DND-41 (cell line): Measurements from ENCODE around the gene CADM2.
"Not testable (repeated sequence)": the region's sequence is repeated elsewhere in the genome, so short reads cannot be mapped to it uniquely, and the experiment has no call there.

Experiments
- EZH2 ChIP-seq: IDR thresholded peaks from 3 replicates; pipeline ENCODE4 v1.6.1; 2012; ENCODE audit warnings: borderline replicate concordance, low read depth, mild to moderate bottlenecking, moderate library complexity, low read length, inconsistent platforms; ENCODE audit not compliant: severe bottlenecking
- TF ChIP-seq, protein P1 (sequence below): IDR thresholded peaks from 2 replicates; pipeline ENCODE4 v1.5.1; 2012; ENCODE audit warnings: borderline replicate concordance, low read length, moderate library complexity, mild to moderate bottlenecking; ENCODE audit not compliant: poor library complexity, severe bottlenecking; ENCODE audit errors: extremely low read depth

DNA sequence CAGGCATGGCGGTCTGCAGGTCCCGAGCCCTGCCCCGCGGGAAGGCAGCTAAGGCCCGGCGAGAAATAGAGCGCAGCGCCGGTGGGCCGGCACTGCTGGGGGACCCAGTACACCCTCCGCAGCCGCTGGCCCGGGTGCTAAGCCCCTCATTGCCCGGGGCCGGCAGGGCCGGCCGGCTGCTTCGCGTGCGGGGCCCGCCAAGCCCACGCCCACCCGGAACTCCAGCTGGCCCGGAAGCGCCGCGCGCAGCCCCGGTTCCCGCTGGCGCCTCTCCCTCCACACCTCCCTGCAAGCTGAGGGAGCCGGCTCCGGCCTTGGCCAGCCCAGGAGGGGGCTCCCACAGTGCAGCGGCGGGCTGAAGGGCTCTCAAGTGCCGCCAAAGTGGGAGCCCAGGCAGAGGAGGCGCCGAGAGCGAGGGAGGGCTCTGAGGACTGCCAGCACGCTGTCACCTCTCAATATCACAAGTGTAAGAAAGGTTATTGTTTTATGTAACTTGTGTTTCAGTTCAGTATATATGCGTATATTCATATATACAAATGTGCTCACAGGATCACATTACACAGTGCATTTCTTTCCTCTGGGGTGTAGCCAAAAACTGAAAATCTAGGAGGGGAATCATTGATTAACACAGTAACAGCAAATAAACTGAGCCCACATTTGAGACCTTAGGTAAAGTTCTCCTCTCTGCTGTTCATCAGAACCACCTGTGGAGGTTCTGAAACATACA, 546.2 kb downstream of the CADM2 start:
- TF ChIP-seq, protein P1, sequence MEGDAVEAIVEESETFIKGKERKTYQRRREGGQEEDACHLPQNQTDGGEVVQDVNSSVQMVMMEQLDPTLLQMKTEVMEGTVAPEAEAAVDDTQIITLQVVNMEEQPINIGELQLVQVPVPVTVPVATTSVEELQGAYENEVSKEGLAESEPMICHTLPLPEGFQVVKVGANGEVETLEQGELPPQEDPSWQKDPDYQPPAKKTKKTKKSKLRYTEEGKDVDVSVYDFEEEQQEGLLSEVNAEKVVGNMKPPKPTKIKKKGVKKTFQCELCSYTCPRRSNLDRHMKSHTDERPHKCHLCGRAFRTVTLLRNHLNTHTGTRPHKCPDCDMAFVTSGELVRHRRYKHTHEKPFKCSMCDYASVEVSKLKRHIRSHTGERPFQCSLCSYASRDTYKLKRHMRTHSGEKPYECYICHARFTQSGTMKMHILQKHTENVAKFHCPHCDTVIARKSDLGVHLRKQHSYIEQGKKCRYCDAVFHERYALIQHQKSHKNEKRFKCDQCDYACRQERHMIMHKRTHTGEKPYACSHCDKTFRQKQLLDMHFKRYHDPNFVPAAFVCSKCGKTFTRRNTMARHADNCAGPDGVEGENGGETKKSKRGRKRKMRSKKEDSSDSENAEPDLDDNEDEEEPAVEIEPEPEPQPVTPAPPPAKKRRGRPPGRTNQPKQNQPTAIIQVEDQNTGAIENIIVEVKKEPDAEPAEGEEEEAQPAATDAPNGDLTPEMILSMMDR: not testable (repeated sequence)
- not testable (repeated sequence) for TF ChIP-seq EZH2
